Fibroblast of the aortic adventitia (primary cell): ENCODE results near the gene WFDC10A. TPM values are rescaled to one million over a fixed set of nuclear protein-coding genes. Genes with fewer than 3 reads are reported as not detected.
"Not testable (repeated sequence)": the region's sequence is repeated elsewhere in the genome, so short reads cannot be mapped to it uniquely, and the experiment has no call there.

ENCODE experiments used
- DNase-seq: peaks from one replicate; pipeline ENCODE4 v3.0.0-alpha.2; 2010; ENCODE audit warnings: low read depth
- H3K4me3 ChIP-seq: 2 replicates; pipeline ENCODE4 v1.5.1; 2011; ENCODE audit warnings: low read depth, mild to moderate bottlenecking, control low read depth, low read length, moderate library complexity
- CTCF ChIP-seq: IDR thresholded peaks from 2 replicates; pipeline ENCODE4 v1.5.1; 2011; ENCODE audit warnings: mild to moderate bottlenecking, low read length, control low read depth, inconsistent platforms; ENCODE audit not compliant: insufficient read depth
- total RNA-seq: library from RNA; depleted of rRNA; stranded (reverse); fragments of >200 nt; gene quantifications from 2 replicates; pipeline ENCODE4 v1.2.3, GENCODE V29; 2012; ENCODE audit warnings: low replicate concordance

The WFDC10A gene
- total RNA-seq, 1 donor: not detected

- DNase-seq: no peak
Measured at GRCh38 chr20:45647441-45648050, 18.0 kb downstream of the WFDC10A start.

GRCh38 chr20:45649312-45649863, 19.8 kb downstream of the WFDC10A start:
- no peak for DNase-seq
- no peak overlapping the region for H3K4me3 ChIP-seq
- no peak for TF ChIP-seq CTCF

More at GRCh38 chr20:45647441-45648050, 18.0 kb downstream of the WFDC10A start:
- H3K4me3 ChIP-seq: no peak overlapping the region
- no peak for TF ChIP-seq CTCF

- DNase-seq, H3K4me3 ChIP-seq: not testable (repeated sequence)
Measured at GRCh38 chr20:45651726-45652125, 22.2 kb downstream of the WFDC10A start.

GRCh38 chr20:45657038-45657437, 27.5 kb downstream of the WFDC10A start:
- not testable (repeated sequence) for DNase-seq, H3K4me3 ChIP-seq

GRCh38 chr20:45670139-45670538, 40.6 kb downstream of the WFDC10A start, which contains the start of gene WFDC11:
Gene WFDC11 (minus strand): TSS chr20:45670239. CDS start chr20:45650600, 19,639 bp downstream.
- no peak within 1 kb of the TSS for H3K4me3 ChIP-seq
- no peak for TF ChIP-seq CTCF
- no peak for DNase-seq

- no peak for DNase-seq
- no peak for TF ChIP-seq CTCF
- H3K4me3 ChIP-seq: no peak overlapping the region
Measured at GRCh38 chr20:45672765-45673164, 43.2 kb downstream of the WFDC10A start.

GRCh38 chr20:45679650-45680049, 50.1 kb downstream of the WFDC10A start:
- no peak overlapping the region for H3K4me3 ChIP-seq
- no peak for DNase-seq
- TF ChIP-seq CTCF: no peak

Other genes with a start within 250 kb of the WFDC10A start
- gene DBNDD2, start 221.4 kb upstream of the WFDC10A start, total RNA-seq: 1.3 and 4.6 TPM in 2 replicates
- gene PIGT, start 213.6 kb upstream of the WFDC10A start, total RNA-seq: 19.9 and 67.4 TPM in 2 replicates
- gene WFDC2, start 160.0 kb upstream of the WFDC10A start, total RNA-seq: not detected in 2 replicates
- gene SPINT3, start 114.1 kb upstream of the WFDC10A start, total RNA-seq: not detected in 2 replicates
- gene WFDC6, start 90.3 kb upstream of the WFDC10A start, total RNA-seq: not detected in 2 replicates
- gene EPPIN, start 82.3 kb upstream of the WFDC10A start, total RNA-seq: not detected in 2 replicates
- not detected in 2 replicates for gene WFDC8, start 50.5 kb upstream of the WFDC10A start, total RNA-seq
- not detected in 2 replicates for gene WFDC9, start 1.5 kb downstream of the WFDC10A start, total RNA-seq
- not detected in 2 replicates for gene WFDC11, start 40.5 kb downstream of the WFDC10A start, total RNA-seq
- gene WFDC13, start 72.3 kb downstream of the WFDC10A start, total RNA-seq: not detected in 2 replicates
- gene WFDC10B, start 75.3 kb downstream of the WFDC10A start, total RNA-seq: not detected in 2 replicates
- not detected in 2 replicates for gene SPINT4, start 92.6 kb downstream of the WFDC10A start, total RNA-seq
- 0.18 TPM in 1 of 2 replicates, not detected in the other for gene WFDC3, start 162.1 kb downstream of the WFDC10A start, total RNA-seq
- 17.4 and 26.4 TPM in 2 replicates for gene DNTTIP1, start 162.2 kb downstream of the WFDC10A start, total RNA-seq
- gene UBE2C, start 182.9 kb downstream of the WFDC10A start, total RNA-seq: 0.49 and 53.3 TPM in 2 replicates
- 0.45 and 1.8 TPM in 2 replicates for gene TNNC2, start 197.6 kb downstream of the WFDC10A start, total RNA-seq
- gene SNX21, start 204.1 kb downstream of the WFDC10A start, total RNA-seq: 88.8 and 90.7 TPM in 2 replicates
- gene ACOT8, start 227.7 kb downstream of the WFDC10A start, total RNA-seq: 17.7 and 25.8 TPM in 2 replicates
- gene ZSWIM3, start 227.9 kb downstream of the WFDC10A start, total RNA-seq: 1.9 and 4.3 TPM in 2 replicates